AG08395 (cell line): ENCODE measurements around the gene ENTPD6.

ENCODE experiments used
- DNase-seq: peaks from one replicate; pipeline ENCODE4 v3.0.0; 2012; ENCODE audit warnings: mixed read lengths, low spot score

The ENTPD6 gene

DNA sequence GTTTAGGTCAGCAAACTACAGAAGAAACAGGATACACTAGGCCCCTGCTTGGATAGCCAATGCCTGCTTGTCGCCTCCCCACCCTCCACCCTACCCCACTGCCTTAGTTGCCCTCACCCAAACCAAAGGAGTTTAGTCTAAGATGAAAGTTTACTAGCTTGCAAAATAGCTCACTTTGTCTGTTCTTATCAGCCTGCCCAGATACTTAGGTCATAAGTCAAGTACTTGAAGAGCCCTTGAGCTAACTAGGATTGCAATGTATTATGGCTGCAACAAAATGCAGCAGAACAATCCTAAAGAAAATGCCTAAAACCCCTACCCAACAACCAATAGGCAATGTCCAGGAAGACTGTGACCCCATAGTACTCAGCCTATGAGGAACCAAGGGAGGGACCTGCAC, 7.3 kb upstream of the ENTPD6 start:
- no peak for DNase-seq

DNA sequence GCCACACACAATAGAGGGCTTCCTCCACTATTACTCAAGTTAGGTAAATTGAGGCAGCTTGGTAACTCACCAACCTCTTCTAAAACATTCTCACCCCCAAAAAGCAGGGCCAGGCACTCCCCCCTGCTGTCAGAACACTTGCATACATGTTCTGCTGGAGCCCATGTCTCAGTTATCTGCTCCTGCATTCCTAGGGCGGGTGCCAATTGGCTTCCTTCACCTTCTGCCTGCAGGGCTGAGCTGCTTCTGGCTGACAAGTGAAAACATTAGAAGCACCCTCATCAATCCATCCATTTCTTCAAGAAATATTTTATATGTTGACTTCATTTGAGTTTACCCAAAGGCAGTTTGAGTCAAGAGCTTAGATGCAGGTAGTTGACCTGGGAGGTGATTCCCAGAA, 4.5 kb upstream of the ENTPD6 start:
- no peak for DNase-seq

DNA sequence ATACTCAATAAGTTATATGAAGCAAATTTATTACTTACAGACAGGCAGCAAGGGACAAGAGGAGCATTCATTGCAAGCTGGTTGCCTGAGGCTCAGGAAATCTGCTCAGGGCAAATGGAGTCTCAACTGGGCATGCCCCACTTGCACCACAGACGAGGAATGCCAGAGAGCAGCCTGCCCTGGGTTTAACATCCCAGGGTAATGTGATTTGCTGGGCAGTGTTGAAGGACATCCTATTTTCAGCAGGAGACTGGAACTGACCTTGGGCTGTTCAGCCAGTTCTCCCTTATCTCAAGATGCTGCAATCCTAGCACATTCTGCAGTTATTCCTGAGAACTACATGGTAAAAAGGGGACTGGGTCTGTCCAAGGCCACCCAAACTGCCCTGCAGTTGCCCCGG, 3.8 kb upstream of the ENTPD6 start:
- DNase-seq, result no peak

DNA sequence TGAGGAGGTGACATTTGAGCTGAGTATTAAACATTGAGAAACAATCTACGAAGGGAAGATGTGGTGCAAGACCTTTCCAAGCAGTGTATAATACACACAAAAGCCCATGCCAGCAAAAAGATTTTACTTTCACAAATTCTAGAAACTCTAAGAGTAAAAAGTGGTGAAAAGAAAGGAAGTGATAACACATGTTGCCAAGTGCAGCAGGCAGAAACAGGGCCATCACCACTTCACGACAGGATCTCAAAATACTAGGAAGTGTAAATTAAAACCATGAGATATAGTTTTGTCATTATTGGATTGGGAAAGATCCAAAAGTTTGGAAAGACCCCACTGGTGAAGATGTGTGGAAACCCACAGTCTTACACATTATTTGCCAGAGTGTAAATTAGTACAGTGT, 1.7 kb upstream of the ENTPD6 start:
- DNase-seq, result no peak

DNA sequence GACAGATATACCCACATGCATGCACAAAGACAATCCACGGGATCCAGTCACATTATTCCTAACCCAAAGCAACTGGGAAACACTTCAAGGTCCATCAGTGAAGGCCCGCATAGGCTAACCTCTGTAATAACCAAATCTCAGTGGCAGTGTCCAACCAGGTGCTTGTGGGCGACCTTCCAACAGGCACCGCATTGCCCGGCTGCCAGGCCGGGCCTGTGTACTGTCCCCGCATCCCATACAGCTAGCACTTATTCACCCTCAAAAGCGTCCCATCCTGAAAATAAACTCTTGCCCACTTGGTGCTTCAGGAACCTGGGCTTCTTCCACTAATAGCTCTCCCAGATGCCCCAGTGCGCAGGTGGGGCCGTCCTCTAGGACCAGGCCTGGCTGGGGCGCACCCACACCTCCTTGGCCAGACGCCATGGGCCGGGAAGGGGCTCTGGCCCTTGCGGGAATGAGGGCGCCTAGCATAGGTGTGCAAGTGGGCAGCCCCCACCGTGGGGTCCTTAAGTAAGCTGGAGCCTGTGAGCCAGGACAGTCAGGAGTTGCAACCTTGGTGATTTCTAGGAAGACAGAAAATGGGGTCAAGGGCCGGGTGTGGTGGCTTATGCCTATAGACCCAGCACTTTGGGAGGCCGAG, 1.1 kb upstream of the ENTPD6 start:
- no peak for DNase-seq

DNA sequence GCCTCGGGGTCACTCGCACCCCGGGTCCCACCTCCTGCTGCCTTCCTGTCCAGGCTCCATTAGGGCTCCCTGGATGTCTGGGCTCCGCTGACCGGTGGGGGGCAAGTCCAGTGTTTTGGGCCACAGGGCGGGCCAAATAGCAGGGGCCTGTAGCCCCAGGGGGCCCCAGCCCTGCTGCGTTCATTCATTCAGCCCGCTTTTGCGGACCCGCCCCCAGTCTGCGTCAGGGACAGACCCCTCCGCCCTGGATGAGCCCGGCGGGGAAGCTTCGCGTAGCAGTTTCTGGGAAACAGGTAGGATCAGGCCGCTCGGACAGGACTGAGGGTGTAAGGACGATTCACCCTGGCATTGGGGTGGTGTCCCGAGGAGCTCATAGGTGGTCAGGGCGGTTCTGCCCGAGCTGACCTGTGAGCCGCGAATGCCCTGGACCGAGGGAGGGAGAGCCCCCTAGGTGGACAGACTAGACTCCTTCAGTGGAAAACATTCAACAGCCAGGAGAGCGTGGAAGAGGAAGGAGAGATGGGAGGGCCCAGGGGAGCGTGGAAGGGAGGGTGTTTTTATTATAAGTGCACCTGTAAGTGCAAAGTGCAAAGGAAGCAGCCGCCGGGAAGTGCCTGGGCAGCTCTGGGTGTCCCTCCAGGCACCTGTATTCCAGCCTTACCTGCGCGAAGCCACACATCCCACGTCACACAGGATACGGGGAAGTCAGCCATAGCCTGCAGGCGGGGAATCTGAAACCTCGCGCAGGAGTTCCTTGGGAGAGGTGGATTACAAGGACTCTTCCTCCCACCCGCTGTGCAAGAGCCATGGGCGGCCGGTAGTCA, 662 bp downstream of the ENTPD6 start:
- no peak for DNase-seq

DNA sequence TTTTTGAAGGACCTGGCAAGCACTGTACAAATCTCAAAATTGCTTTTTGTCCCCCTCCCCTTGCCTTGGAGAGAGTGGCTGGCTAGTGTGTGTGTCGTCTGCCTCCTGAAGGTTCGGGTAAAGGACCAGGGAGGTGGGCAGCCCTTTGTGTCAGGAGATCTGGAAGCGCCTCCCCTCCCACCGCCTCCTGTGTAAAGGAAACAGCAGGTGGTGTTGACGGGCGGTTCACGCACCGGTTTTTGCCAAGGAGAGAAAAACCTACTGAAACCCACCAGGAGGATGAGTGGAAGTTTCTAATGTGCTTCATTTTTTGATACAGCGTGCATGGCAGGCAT, 1.2 kb downstream of the ENTPD6 start:
- no peak for DNase-seq

DNA sequence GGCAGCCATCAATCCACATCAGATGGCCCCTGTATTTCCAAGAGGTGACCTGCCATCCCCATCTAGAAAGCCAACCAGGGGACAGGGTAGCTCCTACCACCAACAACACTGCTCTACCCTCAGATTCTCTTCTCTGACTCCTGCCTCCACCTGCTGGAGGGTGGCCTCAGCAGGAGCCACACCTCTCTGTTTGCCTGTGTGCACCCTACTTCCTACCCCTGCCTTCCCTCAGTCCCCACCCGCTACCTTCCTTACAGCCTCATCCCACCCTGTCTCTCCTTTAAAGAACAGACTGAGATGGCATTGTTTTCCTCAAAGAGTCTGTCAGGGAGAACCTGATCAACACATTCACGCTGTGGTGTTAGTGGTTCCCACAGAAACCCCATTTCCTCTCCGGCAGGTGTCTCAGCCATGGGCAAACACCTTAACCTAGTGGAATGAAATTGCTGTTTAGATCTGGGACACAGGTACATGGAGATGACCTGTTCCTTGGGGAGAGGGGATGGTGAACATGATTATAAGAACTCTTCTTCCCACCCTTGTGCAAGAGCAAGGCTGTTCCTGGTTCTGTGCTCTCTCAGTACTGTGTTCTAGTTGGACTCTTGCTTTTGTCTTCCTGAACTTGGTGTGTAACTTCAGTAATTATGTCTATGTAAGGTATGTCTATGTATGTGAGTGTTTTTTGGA, 1.8 kb downstream of the ENTPD6 start:
- DNase-seq, result no peak

DNA sequence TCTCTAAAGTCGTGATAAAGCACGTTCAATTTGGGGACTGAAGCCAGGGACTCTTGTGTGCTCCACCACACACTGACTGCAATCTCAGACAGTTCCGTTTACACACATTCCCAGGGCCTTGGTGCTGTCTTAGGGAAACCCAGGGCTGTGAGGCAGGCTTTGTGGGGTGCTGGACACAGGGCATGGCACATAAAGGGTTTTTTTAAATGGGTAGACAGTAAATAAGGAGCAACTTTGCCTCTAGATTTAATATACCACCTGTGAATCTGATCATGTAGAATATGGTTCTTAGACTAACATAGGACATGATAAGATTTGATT, 2.3 kb downstream of the ENTPD6 start:
- no peak for DNase-seq

DNA sequence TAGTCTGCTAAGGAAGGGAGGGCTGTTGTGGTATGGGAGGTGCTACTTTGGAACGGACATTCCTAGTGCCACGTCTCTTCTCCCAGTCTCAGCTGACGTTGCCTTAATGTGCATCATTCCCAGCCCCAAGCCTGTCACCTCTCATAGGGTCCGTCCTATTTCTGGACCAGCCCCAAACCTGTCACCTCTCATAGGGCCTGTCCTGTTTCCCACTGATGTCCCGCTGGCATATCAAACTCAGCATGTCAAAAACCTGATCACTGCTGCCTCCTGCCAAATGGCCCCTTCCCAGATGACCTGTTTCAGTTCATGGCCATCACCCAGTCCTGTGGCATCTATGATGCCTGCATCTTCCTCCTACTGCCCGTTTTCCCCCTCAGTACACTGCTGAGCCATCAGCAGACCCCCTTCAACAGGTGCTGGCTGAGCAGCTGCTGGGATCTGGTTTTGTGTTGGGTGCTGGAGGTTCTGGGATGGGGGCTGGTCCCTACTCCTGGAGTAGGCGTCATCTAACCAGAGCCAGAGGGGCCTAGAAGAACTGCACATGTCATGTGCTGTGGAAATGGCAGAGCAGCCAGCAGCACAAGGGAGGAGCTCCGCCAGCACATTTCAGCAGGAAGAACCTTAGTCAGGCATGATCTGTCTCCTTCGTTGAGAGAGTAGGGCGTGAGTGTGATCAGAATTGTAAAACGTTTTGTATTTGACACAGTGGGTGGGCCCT, 3.3 kb downstream of the ENTPD6 start:
- no peak for DNase-seq

DNA sequence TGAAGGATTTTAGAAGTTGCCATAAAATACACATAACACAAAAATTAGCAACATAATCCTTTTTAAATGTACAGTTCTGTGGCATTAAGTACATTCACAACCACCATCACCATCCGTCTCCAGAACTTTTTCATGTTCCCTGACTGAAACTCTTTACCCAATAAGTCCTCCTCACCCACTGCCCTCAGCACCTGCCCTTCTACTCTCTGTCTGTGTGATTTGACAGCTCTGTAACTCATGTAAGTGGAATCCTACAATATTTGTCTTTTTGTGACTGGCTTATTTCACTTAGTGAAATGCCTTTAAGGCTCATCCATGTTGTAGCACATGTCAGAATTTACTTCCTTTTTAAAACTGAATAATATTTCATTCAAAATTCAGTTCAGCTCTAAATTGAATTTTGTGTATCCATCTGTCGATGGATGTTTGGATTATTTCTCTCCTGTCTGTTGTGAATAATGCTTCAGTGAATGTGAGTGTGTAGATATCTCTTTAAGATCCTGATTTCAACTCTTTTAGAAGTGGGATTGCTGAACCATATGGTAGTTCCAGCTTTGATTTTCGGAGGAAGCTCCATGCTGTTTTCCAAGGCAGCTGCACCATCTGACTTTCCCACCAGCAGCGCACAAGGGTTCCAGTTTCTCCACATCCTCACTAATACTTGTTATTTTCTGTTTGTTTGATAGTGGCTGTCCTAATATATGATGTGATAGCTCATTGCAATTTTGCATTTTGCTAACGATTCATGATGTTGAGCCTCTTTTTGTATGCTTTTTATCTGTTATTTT, 4.2 kb downstream of the ENTPD6 start:
- DNase-seq, result no peak

DNA sequence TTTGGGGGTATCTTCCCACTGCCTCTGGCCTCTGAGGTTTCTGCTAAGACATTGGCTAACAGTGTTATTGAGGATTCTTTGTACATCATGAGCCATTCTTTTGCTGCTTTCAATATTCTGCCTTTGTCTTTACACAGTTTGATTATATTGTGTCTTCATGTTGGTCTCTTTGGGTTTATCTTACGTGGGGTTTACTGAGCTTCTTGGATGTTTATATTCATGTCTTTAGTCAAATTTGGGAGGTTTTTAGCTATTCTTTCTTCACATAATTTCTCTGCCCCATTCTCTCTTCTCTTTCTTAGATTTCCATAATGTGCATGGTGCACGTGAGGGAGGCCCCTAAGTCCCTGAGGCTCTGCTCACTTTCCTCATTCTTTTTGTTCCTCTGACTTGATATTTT, 7.6 kb downstream of the ENTPD6 start:
- no peak for DNase-seq

DNA sequence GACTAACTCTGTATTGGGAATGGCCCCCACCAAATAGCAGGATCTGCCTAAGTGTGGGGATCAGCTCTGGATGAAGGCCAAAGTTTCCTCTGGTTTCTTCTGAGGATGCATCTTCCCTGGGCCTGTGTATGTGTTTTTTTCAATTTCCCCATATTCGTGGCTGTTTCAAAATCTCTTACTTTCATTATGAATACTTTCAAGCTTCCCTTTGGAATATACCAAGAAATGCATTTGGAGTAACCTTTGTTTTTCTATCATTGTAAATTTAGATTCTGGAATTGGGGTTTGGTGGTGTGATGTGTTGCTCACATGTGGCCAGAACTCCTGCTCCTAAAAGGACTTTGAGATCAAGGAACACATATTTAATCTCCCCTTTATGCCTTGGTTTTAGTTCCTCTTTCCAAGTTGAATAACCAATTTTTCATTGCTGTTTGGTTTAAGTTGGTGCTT, 8.4 kb downstream of the ENTPD6 start:
- no peak for DNase-seq

DNA sequence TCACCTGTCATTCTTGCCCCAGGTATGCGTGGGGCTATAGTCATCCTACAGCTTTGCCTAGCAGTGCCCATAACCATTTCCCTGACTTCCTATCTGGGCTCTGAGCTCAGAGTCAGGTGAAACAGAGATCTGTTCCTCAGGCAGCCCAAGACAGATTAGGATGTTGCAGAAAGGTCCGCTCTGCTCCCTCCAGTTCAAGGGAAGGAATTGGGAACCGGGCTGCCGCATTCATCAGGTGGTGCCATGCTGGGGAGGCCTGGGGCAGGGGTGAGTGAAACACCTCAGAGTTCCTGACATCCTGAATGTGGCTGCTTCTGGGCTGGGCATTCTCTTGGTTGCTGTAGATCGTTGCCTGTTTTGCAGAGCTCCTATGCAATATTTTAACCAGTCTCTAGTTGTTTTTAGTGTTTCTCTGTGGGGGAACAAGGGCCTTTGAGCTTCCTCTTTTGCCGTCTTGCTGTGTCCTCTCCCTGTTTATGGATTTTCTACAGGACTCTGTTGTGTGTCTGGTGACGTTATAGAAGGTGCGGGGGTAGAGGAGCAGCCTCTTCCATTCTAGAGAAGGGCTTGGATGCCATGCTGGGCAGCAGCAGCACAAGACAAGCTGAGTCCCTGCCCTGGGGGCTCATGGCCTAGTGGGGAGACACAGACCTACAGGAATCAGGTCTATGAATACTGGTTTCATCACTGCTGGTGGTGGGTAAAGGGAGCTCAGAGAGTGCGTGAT, 9.2 kb downstream of the ENTPD6 start:
- no peak for DNase-seq

DNA sequence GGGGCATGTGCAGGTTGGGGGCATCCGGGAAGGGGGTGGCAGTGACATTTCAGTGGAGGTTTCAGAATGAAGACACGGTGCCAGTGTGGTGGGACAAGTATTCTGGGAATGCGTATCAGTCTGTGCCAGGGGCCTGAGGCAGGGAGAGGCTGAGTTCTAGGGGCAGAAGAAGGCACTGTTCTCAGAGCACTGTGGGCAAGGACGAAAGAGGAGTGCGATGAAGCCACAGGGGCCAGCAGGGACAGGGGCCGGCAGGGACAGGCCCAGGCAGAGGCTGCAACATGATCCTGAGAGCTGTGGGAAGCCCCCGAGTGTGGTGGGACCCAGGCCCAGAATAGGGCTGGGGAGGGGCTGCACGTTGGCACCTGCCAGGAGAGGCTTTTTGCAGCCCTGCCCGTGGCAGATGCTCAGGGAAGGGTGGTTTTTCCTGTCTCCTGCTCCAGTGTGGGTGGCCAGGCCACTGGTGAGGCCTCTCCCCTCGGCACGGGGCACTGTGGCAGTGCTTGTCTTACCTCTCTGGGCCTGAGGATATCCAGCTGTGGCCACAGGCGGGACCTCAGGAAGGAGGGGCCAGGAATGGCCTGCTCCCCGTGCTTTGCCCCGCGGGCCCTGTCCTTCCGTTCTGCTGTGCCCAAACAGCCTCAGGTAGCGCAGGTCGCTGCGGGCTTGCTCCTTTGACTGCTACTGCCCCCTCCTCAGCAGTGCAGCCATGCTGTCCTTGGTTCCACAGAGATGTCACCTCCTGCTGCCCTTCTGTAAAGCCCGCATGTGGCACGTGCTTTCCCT, 10.0 kb downstream of the ENTPD6 start:
- no peak for DNase-seq

DNA sequence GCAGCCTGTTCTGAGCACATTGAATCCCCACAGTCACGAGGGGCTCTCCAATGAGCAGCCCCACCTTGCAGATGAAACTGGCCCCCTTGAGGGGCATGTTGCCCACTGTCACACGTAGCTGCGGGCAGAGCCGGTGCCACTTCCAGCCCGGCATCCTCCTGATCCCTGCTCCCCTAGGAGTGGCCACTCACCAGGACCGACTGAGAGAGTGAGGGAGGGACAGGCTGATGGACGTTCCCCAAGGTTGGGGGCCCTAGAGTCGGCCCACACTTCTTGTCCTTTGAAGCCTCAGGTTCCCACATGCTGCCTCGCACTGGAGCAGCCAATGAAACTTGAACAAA, 10.5 kb downstream of the ENTPD6 start:
- no peak for DNase-seq

DNA sequence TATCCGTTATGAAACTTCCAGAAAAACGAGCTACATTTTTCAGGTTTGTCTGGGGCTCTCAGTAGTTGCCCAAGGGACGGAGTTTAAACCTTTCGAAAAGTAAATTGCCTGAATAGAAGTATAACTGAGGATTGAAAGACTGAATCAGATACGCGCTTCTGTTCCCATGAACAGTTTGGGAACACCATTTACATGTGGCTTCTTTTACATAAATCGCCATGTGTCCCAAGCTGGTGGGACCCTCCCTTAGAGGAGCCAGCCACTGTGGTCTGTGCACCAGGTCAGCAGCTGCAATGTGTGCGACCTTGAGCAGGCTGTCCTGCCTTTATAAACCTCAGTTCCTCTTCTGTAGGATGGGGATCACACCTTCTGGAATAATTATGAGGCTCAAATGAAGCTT, 11.0 kb downstream of the ENTPD6 start:
- no peak for DNase-seq

DNA sequence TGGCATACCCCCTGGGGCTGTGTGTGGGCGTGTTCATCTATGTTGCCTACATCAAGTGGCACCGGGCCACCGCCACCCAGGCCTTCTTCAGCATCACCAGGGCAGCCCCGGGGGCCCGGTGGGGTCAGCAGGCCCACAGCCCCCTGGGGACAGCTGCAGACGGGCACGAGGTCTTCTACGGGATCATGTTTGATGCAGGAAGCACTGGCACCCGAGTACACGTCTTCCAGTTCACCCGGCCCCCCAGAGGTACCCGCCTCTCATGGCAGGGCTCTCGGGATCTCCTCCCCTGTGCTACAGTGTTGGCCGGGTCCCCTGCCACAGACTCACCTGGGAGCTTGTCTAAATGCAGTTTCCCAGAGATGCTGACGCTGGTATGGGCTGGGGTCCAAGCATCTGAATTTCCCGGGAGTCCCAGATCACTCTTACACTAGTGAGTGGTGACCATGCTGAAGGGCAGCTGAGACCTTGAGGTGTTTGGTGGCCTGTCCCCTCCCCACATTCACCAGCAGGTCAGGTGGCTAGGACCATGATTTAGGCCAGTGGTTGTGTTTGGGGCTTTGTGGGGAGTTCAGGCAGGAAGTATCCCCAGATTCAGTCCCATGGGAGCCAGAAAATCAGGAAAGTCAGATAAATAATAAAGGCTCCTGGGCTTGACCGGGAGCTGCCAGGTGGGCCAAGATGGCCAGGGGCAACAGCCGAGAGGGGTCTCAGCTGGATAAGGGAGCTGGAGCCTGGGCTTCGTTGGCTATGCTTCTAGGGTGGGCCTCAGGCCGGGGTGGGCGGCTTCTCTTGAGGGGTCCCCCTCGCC, 11.8 kb downstream of the ENTPD6 start:
- no peak for DNase-seq

DNA sequence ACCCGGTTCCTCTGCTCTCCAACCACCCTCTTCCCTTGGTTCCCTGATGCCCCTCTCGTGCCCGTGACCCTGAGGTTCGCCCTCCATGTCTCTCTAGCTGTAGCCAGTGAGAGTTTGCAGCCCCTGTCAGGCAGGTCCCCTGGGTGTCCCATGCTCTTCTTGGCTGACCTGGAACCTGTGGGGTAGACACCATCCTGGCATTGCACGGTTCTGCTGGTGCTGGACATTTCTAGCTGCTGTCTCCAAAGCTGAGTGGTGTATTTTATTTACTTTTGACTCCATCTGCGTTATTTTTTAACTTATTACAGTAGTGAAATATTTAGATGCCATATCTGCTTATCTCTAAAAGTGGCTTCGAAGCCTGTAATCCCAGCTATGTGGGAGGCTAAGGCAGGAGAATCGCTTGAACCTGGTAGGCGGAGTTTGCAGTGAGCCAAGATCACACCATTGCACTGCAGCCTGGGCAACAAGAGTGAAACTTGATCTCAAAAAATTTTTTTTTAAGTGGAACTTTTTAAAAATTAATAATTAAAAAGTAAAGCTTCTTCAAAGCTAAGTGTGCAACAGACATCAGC, 12.5 kb downstream of the ENTPD6 start:
- DNase-seq, result no peak
